A549 (cell line): ENCODE measurements around the gene TBC1D1. TPM values are rescaled to one million over a fixed set of nuclear protein-coding genes. Genes with fewer than 3 reads are reported as not detected.

Experiments
- ATAC-seq, 2 experiments: fragments of 200-7000 bp in 1 of 2; fragments of >200 bp in 1 of 2; cut with Nextera tagmentation in 1 of 2; cut with Tn5 transposase in 1 of 2; 3 replicates each; pipeline versions ENCODE4 v1.8.0 to v1.9.1; 2018 to 2020; ENCODE audit warnings: mild to moderate bottlenecking in 1 of 2, moderate library complexity in 1 of 2
- CTCF ChIA-PET: fragments of 300-600 bp; sonication (Branson Sonifier 250); formaldehyde crosslinking; extraction: SDS; loops from one replicate; lab custom pipeline; 2021; ENCODE audit warnings: antibody characterized with exemption, inconsistent platforms; lab: Yijun Ruan, JAX
- POLR2A ChIA-PET: fragments of 350-600 bp; formaldehyde crosslinking; extraction: SDS; loops from one replicate; lab custom pipeline; 2021; ENCODE audit warnings: antibody characterized with exemption, inconsistent platforms; lab: Yijun Ruan, JAX
- DNase-seq, 2 experiments: peaks; one replicate each; pipeline versions ENCODE4 v3.0.0 to v3.0.0-alpha.2; 2011 to 2016; ENCODE audit warnings: low read depth in 1 of 2, low spot score in 1 of 2
- FAIRE-seq: peaks from 2 replicates; lab custom pipeline; 2011; peaks lifted over from hg19 to GRCh38; lab: Jason Lieb, UNC
- H3K27ac ChIP-seq, 2 experiments: fragments of >200 bp; sonication (Bioruptor Twin); formaldehyde crosslinking; 3 replicates each; pipeline ENCODE4 v1.5.1; 2016 to 2017
- H3K4me1 ChIP-seq: fragments of >200 bp; sonication (Bioruptor Twin); formaldehyde crosslinking; 3 replicates; pipeline ENCODE4 v1.6.1; 2016
- H3K4me2 ChIP-seq: fragments of >200 bp; sonication (Bioruptor Twin); formaldehyde crosslinking; 3 replicates; pipeline ENCODE4 v1.6.1; 2016
- H3K4me3 ChIP-seq: fragments of >200 bp; sonication (Bioruptor Twin); formaldehyde crosslinking; 3 replicates; pipeline ENCODE4 v1.5.1; 2016
- H3K9me3 ChIP-seq: fragments of >200 bp; sonication (Bioruptor Twin); formaldehyde crosslinking; 3 replicates; pipeline ENCODE4 v1.6.1; 2016
- CBX2 ChIP-seq: fragments of 200-600 bp; sonication (generic); IDR thresholded peaks from 2 replicates; pipeline ENCODE4 v1.6.1; 2016; ENCODE audit warnings: low read depth, mild to moderate bottlenecking, borderline replicate concordance
- CBX8 ChIP-seq: fragments of 200-600 bp; sonication (generic); IDR thresholded peaks from 2 replicates; pipeline ENCODE4 v1.6.1; 2016
- CEBPB ChIP-seq, 2 experiments: fragments of >200 bp in 1 of 2; sonication (Bioruptor Twin) in 1 of 2; formaldehyde crosslinking in 1 of 2; IDR thresholded peaks; 2 replicates each; pipeline ENCODE4 v1.6.1; 2012 to 2016
- CHD4 ChIP-seq: fragments of 200-600 bp; sonication (generic); IDR thresholded peaks from 2 replicates; pipeline ENCODE4 v1.6.1; 2016; ENCODE audit warnings: antibody characterized with exemption, mild to moderate bottlenecking, borderline replicate concordance
- EHF ChIP-seq: fragments of 250-450 bp; sonication (Bioruptor Pico); IDR thresholded peaks from 2 replicates; pipeline ENCODE4 v1.5.0; 2020; ENCODE audit warnings: mild to moderate bottlenecking
- EP300 ChIP-seq, 2 experiments: fragments of >200 bp; sonication (Bioruptor Twin); formaldehyde crosslinking; IDR thresholded peaks; 2 replicates in 1 of 2; 3 replicates in 1 of 2; pipeline ENCODE4 v1.6.1; 2016 to 2017
- FOSL2 ChIP-seq, 2 experiments: fragments of 450-650 bp in 1 of 2; fragments of >200 bp in 1 of 2; sonication (Bioruptor Twin) in 1 of 2; formaldehyde crosslinking; IDR thresholded peaks; 2 replicates each; pipeline versions ENCODE4 v1.5.0 to v1.6.1; 2016 to 2020; ENCODE audit warnings: mild to moderate bottlenecking in 1 of 2, moderate library complexity in 1 of 2
- GATA3 ChIP-seq: IDR thresholded peaks from 2 replicates; pipeline ENCODE4 v1.6.1; 2012; ENCODE audit warnings: borderline replicate concordance
- HDAC2 ChIP-seq: fragments of 200-600 bp; sonication (generic); IDR thresholded peaks from 2 replicates; pipeline ENCODE4 v1.6.1; 2016
- HEYL ChIP-seq: fragments of 250-450 bp; sonication (Bioruptor Pico); IDR thresholded peaks from 2 replicates; pipeline ENCODE4 v1.8.0; 2021; ENCODE audit warnings: mild to moderate bottlenecking, moderate library complexity
- JUNB ChIP-seq: fragments of >200 bp; sonication (Bioruptor Twin); formaldehyde crosslinking; IDR thresholded peaks from 2 replicates; pipeline ENCODE4 v1.6.1; 2016
- KDM1A ChIP-seq: fragments of 200-600 bp; sonication (generic); IDR thresholded peaks from 2 replicates; pipeline ENCODE4 v1.6.1; 2016; ENCODE audit warnings: low read depth, mild to moderate bottlenecking
- KDM5A ChIP-seq: fragments of 200-600 bp; sonication (generic); IDR thresholded peaks from 2 replicates; pipeline ENCODE4 v1.6.1; 2016; ENCODE audit warnings: antibody characterized with exemption, mild to moderate bottlenecking
- MAZ ChIP-seq: fragments of 150-350 bp; IDR thresholded peaks from 2 replicates; pipeline ENCODE4 v1.6.1; 2014; ENCODE audit warnings: antibody characterized with exemption, low read depth, low read length, borderline replicate concordance
- MYC ChIP-seq: IDR thresholded peaks from 2 replicates; pipeline ENCODE4 v1.6.1; 2012; ENCODE audit warnings: mild to moderate bottlenecking, inconsistent platforms, low read length, improper control_type of control experiment, borderline replicate concordance
- NFE2L2 ChIP-seq: fragments of 150-350 bp; conservative IDR thresholded peaks from 2 replicates; pipeline ENCODE4 v1.6.1; 2014; ENCODE audit warnings: low read length
- NR3C1 ChIP-seq: fragments of >200 bp; sonication (Bioruptor Twin); formaldehyde crosslinking; IDR thresholded peaks from 3 replicates; pipeline ENCODE4 v1.6.1; 2017
- POLR2A ChIP-seq: IDR thresholded peaks from 2 replicates; pipeline ENCODE4 v1.6.1; 2012; ENCODE audit warnings: mild to moderate bottlenecking, low read length
- RARB ChIP-seq: fragments of 250-450 bp; sonication (Bioruptor Pico); IDR thresholded peaks from 2 replicates; pipeline ENCODE4 v1.8.0; 2021; ENCODE audit warnings: mild to moderate bottlenecking, moderate library complexity
- RFX5 ChIP-seq: fragments of 450-650 bp; IDR thresholded peaks from 2 replicates; pipeline ENCODE4 v1.7.1; 2014; ENCODE audit warnings: antibody characterized with exemption, mild to moderate bottlenecking, moderate library complexity
- RNF2 ChIP-seq: fragments of 200-600 bp; sonication (generic); IDR thresholded peaks from 2 replicates; pipeline ENCODE4 v1.6.1; 2016; ENCODE audit warnings: low read depth, mild to moderate bottlenecking, antibody characterized with exemption, moderate library complexity, borderline replicate concordance
- TP53 ChIP-seq: fragments of 250-450 bp; sonication (Bioruptor Pico); IDR thresholded peaks from 2 replicates; pipeline ENCODE4 v1.5.0; 2021; ENCODE audit warnings: mild to moderate bottlenecking, moderate library complexity
- ZFP36 ChIP-seq: fragments of 450-650 bp; IDR thresholded peaks from 2 replicates; pipeline ENCODE4 v1.6.1; 2014; ENCODE audit warnings: borderline replicate concordance; ENCODE audit not compliant: partially characterized antibody
- ZNF302 ChIP-seq: fragments of 250-450 bp; sonication (Bioruptor Pico); IDR thresholded peaks from 2 replicates; pipeline ENCODE4 v1.9.0; 2021; ENCODE audit warnings: inconsistent platforms, mild to moderate bottlenecking, moderate library complexity
- WGBS: methylation state at CpG from one replicate; pipeline ENCODE4 v1.1.6; 2017; ENCODE audit errors: missing lambda C conversion rate; 5-methylcytosine and 5-hydroxymethylcytosine counted together
- polyA plus RNA-seq, 4 experiments: library from polyadenylated mRNA; depleted of rRNA in 3 of 4; stranded (reverse); fragments of >200 nt; fragmentation: RNase III in 1 of 4; extraction: RNeasy Plus Mini Kit Qiagen cat#74134 plus additional on column Dnase treatment in 1 of 4; gene quantifications; 2 replicates in 3 of 4; 3 replicates in 1 of 4; pipeline ENCODE4 v1.2.3, GENCODE V29; 2011 to 2017
- TF ChIP-seq, protein P1 (sequence below): IDR thresholded peaks from 2 replicates; pipeline ENCODE4 v1.6.1; 2012
- TF ChIP-seq, protein P2 (sequence below): fragments of >200 bp; sonication (Bioruptor Twin); formaldehyde crosslinking; IDR thresholded peaks from 2 replicates; pipeline ENCODE4 v1.6.1; 2016
- TF ChIP-seq, protein P3 (sequence below): fragments of >200 bp; sonication (Bioruptor Twin); formaldehyde crosslinking; IDR thresholded peaks from 3 replicates; pipeline ENCODE4 v1.5.1; 2016
- TF ChIP-seq, protein P4 (sequence below): fragments of 250-450 bp; sonication (Bioruptor Pico); IDR thresholded peaks from 2 replicates; pipeline ENCODE4 v1.5.0; 2020; ENCODE audit warnings: low read depth, mild to moderate bottlenecking, moderate library complexity

Gene TBC1D1
- polyA plus RNA-seq, 2 of the 4 experiments (the other 2 are of a cell fraction) = 26.5 to 28.5 TPM

DNA sequence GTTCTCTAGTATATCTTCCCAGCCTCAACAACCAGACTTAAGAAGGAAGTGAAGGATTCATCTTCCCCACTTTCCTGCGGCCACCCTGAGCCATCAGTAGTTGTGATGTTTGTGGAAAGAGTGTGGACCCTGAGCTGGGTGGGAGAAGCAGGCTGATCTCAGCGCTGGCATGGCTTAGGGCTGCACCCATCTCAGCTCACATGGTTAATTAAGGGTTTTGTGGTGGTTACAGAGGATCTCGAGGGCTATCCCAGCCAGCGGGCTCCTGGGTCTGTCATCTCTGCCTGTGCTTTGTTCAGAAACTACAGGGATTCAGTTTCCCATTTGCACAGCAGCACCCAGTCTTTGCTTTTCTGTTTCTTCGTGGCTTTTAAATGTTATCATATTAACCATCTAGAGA lies 232.7 kb downstream of the TBC1D1 start:
- H3K27ac ChIP-seq = no peak overlapping the region
- no peaks in the 10 kb centered on the region for H3K9me3 ChIP-seq
- ATAC-seq = no peak
- no peak overlapping the region for H3K4me3 ChIP-seq
- TF ChIP-seq ZFP36 (no peak), CBX8 (no peak), RFX5 (no peak), GATA3 (no peak), KDM1A (no peak), EHF (CRISPR knock-in tag) (no peak), MYC (no peak), RNF2 (no peak), CHD4 (no peak), TP53 (CRISPR knock-in tag) (no peak), HEYL (CRISPR knock-in tag) (no peak), RARB (CRISPR knock-in tag) (no peak), FOSL2 (IDR thresholded peaks at IDR 0.05) (no peak), FOSL2 (CRISPR knock-in tag; IDR thresholded peaks at IDR 0.05) (no peak), CEBPB (IDR thresholded peaks at IDR 0.05) (no peak), HDAC2 (no peak)
- TF ChIP-seq, protein P1, sequence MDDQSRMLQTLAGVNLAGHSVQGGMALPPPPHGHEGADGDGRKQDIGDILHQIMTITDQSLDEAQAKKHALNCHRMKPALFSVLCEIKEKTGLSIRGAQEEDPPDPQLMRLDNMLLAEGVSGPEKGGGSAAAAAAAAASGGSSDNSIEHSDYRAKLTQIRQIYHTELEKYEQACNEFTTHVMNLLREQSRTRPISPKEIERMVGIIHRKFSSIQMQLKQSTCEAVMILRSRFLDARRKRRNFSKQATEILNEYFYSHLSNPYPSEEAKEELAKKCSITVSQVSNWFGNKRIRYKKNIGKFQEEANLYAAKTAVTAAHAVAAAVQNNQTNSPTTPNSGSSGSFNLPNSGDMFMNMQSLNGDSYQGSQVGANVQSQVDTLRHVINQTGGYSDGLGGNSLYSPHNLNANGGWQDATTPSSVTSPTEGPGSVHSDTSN = no peak
- TF ChIP-seq, protein P2, sequence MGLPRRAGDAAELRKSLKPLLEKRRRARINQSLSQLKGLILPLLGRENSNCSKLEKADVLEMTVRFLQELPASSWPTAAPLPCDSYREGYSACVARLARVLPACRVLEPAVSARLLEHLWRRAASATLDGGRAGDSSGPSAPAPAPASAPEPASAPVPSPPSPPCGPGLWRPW = no peak
- POLR2A ChIA-PET = no interaction called here
- no peak for FAIRE-seq
- DNase-seq = no peak
- 0 out of 3 replicates have a peak, but pooled peaks cover 10% of the 10 kb centered on the region for H3K4me1 ChIP-seq
- H3K4me2 ChIP-seq = no peak overlapping the region
- WGBS = 90% methylated on average over 4 of the region's 5 CpGs
- CTCF ChIA-PET = no interaction called here

DNA sequence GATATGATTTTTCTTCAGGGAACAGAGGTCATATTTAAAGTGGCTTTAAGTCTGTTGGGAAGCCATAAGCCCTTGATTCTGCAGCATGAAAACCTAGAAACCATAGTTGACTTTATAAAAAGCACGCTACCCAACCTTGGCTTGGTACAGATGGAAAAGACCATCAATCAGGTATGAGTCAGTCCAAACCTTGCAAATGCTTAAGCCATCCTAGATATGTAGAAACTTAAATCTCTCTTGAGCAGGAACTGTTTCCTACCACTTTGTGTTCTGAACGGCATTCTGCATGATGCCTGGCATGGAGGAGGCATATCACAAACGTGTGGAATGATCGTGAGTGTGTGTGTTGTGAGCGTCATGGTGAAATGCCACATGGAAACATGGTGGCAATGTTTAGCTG lies 234.1 kb downstream of the TBC1D1 start:
- Histone ChIP-seq H3K4me1 (0 out of 3 replicates have a peak, but pooled peaks cover 1% of the 10 kb centered on the region), H3K9me3 (no peaks in the 10 kb centered on the region), H3K4me3 (no peak overlapping the region), H3K4me2 (no peak overlapping the region), H3K27ac (no peak overlapping the region)
- TF ChIP-seq MAZ = no peak
- no peak for TF ChIP-seq ZFP36
- no peak for TF ChIP-seq KDM5A
- TF ChIP-seq, protein P3, sequence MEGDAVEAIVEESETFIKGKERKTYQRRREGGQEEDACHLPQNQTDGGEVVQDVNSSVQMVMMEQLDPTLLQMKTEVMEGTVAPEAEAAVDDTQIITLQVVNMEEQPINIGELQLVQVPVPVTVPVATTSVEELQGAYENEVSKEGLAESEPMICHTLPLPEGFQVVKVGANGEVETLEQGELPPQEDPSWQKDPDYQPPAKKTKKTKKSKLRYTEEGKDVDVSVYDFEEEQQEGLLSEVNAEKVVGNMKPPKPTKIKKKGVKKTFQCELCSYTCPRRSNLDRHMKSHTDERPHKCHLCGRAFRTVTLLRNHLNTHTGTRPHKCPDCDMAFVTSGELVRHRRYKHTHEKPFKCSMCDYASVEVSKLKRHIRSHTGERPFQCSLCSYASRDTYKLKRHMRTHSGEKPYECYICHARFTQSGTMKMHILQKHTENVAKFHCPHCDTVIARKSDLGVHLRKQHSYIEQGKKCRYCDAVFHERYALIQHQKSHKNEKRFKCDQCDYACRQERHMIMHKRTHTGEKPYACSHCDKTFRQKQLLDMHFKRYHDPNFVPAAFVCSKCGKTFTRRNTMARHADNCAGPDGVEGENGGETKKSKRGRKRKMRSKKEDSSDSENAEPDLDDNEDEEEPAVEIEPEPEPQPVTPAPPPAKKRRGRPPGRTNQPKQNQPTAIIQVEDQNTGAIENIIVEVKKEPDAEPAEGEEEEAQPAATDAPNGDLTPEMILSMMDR = no peak
- no peak for TF ChIP-seq POLR2A
- TF ChIP-seq RFX5 = no peak
- TF ChIP-seq, protein P4, sequence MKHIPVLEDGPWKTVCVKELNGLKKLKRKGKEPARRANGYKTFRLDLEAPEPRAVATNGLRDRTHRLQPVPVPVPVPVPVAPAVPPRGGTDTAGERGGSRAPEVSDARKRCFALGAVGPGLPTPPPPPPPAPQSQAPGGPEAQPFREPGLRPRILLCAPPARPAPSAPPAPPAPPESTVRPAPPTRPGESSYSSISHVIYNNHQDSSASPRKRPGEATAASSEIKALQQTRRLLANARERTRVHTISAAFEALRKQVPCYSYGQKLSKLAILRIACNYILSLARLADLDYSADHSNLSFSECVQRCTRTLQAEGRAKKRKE (CRISPR knock-in tag) = no peak
- no peak for TF ChIP-seq NFE2L2
- TF ChIP-seq, protein P2 = no peak
- no peak for TF ChIP-seq CHD4
- TF ChIP-seq EP300 (IDR thresholded peaks at IDR 0.05) = no peak
- TF ChIP-seq JUNB = no peak
- no peak for TF ChIP-seq CBX2
- TF ChIP-seq NR3C1 = no peak
- TF ChIP-seq RARB (CRISPR knock-in tag) = no peak
- no peak for TF ChIP-seq ZNF302 (CRISPR knock-in tag)
- ChIA-PET CTCF (no interaction called here), POLR2A (no interaction called here)
- FAIRE-seq (no peak), DNase-seq (no peak), ATAC-seq (no peak)
- 91% methylated on average over 5 of the region's 5 CpGs for WGBS
